Measurements from ENCODE around the gene SLC22A2. TPM values are rescaled to one million over a fixed set of nuclear protein-coding genes. Genes with fewer than 3 reads are reported as not detected.

Gene SLC22A2
- polyA plus RNA-seq, 1 experiment: not detected

DNA sequence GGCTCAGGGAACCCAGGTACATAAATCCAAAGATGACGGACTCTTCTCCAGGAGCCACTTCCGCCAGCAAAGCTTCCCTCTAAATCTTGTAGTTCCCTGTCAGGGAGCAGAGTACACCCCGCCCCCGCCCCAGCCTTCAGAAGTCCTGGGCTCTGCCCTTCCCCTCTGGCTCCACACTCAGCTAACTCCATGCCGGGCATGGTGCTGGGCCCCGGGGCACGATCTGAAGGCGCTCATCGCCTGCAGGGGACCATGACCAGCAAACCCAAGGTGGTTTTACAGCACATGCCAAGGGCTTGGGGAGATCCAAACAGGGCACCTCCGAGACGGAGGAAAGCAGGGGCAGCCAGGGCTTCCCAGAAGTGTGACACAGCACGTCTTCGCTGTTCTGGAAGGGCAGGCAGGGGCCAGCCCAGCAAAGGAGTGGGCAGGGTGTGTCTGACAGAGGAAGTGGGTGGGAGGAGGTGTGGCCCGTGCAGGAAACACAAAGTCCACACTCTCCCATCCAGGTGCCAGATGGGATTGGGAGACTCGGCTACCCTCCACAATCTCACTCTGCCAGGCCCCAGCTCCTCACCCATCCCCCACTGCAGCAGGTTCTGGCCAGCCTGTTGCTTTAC, 41.6 kb upstream of the SLC22A2 start:
- DNase-seq (ENCODE audit: low read depth): no peak
- TF ChIP-seq, protein P1, sequence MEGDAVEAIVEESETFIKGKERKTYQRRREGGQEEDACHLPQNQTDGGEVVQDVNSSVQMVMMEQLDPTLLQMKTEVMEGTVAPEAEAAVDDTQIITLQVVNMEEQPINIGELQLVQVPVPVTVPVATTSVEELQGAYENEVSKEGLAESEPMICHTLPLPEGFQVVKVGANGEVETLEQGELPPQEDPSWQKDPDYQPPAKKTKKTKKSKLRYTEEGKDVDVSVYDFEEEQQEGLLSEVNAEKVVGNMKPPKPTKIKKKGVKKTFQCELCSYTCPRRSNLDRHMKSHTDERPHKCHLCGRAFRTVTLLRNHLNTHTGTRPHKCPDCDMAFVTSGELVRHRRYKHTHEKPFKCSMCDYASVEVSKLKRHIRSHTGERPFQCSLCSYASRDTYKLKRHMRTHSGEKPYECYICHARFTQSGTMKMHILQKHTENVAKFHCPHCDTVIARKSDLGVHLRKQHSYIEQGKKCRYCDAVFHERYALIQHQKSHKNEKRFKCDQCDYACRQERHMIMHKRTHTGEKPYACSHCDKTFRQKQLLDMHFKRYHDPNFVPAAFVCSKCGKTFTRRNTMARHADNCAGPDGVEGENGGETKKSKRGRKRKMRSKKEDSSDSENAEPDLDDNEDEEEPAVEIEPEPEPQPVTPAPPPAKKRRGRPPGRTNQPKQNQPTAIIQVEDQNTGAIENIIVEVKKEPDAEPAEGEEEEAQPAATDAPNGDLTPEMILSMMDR (IDR thresholded peaks at IDR 0.05; ENCODE audit: insufficient read depth, low read depth, low read length): no peak
- CTCF ChIA-PET: no interaction called here
- H3K27me3 ChIP-seq (ENCODE audit: control insufficient read depth, insufficient read depth, low read length): no peaks in the 10 kb centered on the region
- POLR2A ChIA-PET: no interaction called here
- no peaks in the 10 kb centered on the region for H3K36me3 ChIP-seq (ENCODE audit: control insufficient read depth, insufficient read depth, low read length)
- no peak overlapping the region for H3K4me3 ChIP-seq (ENCODE audit: low read depth, low read length)

DNA sequence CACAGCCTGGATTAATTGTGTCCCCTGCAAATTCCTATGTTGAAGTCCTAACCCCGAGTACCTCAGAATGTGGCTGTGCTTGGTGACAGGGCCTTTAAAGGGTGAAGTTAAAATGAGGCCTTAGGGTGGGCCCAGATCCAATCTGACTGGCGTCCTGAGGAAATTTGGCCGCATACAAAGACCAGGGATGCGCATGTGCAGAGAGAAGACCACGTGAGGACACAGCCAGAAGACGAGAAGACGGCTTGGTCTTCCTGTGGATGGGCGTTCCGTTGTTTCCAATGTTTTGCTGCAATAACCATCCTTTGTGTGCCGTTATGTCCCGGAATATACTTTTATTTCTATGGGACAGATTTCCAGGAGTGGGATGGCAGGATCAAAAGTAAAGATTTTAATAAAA, 40.9 kb upstream of the SLC22A2 start:
- no peaks in the 10 kb centered on the region for H3K27me3 ChIP-seq (ENCODE audit: control insufficient read depth, insufficient read depth, low read length)
- ChIA-PET POLR2A (no interaction called here), CTCF (no interaction called here)
- H3K4me3 ChIP-seq (ENCODE audit: low read depth, low read length): no peak overlapping the region
- TF ChIP-seq, protein P1 (IDR thresholded peaks at IDR 0.05; ENCODE audit: insufficient read depth, low read depth, low read length): no peak
- no peak for DNase-seq (ENCODE audit: low read depth)
- H3K36me3 ChIP-seq (ENCODE audit: control insufficient read depth, insufficient read depth, low read length): no peaks in the 10 kb centered on the region

DNA sequence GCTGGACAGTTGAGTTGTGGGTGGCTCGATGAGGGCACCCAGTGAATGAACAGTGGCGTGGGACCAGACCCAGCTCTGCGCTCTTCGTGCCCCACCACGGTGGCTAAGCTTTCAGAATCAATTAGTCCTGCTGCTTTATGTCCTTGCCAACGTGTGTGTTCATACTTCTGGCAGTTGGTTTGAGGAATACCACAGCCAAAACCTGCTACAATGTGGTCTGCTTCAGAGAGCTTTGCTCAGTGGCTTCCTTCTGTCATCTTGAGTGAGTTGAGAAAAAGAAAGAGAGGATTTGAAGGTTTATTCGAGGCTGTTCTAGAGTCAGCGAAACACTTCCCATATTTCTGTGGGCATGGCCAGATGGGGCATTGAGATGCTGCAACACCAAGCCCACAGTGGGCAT, 39.5 kb upstream of the SLC22A2 start:
- no peak for DNase-seq (ENCODE audit: low read depth)
- TF ChIP-seq, protein P1 (IDR thresholded peaks at IDR 0.05; ENCODE audit: insufficient read depth, low read depth, low read length): no peak
- Histone ChIP-seq H3K27me3 (ENCODE audit: control insufficient read depth, insufficient read depth, low read length) (no peaks in the 10 kb centered on the region), H3K4me3 (ENCODE audit: low read depth, low read length) (no peak overlapping the region), H3K36me3 (ENCODE audit: control insufficient read depth, insufficient read depth, low read length) (no peaks in the 10 kb centered on the region)
- ChIA-PET CTCF (no interaction called here), POLR2A (no interaction called here)

DNA sequence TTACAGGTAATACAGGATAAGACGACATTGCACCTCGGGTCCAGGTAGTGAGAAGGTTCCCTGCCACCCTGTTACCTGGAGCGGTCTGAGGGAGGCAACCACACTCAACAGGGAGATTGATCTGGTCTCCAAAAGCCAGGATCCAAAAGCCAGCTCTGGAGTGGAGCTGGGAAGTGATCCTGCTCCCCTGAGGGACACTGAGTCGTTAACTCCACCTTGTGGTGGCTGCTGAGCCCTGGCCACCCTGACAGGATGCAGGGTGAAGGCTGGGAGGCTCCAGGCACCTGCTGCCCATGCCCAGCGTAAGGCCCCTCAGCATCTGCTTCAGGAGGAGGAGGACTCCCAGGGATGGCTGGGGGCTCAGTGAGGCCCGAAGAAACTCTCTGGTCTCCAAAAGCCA, 38.7 kb upstream of the SLC22A2 start:
- H3K27me3 ChIP-seq (ENCODE audit: control insufficient read depth, insufficient read depth, low read length): no peaks in the 10 kb centered on the region
- ChIA-PET POLR2A (no interaction called here), CTCF (no interaction called here)
- no peak for DNase-seq (ENCODE audit: low read depth)
- H3K4me3 ChIP-seq (ENCODE audit: low read depth, low read length): no peak overlapping the region
- no peaks in the 10 kb centered on the region for H3K36me3 ChIP-seq (ENCODE audit: control insufficient read depth, insufficient read depth, low read length)
- TF ChIP-seq, protein P1 (IDR thresholded peaks at IDR 0.05; ENCODE audit: insufficient read depth, low read depth, low read length): no peak

DNA sequence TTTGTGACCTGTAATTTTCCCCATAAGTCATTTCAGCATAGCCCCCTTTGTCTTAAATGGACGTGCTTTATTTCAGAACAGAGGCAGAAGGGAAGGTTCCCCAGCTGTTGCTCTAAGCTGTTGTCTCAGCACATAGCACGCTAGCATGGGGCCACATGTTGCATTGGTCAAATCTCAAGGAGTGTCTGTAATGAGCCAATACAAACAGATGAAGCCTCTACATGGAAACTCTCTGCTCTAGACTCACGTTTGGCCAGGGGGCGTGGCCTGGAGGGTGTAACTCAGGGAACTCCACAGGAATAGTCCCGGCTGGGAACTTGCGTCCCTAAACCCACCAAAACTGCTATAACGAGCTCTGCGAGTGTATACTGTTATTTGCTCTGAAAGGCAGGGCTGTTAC, 35.2 kb upstream of the SLC22A2 start:
- ChIA-PET CTCF (no interaction called here), POLR2A (no interaction called here)
- H3K27me3 ChIP-seq (ENCODE audit: control insufficient read depth, insufficient read depth, low read length): no peaks in the 10 kb centered on the region
- H3K4me3 ChIP-seq (ENCODE audit: low read depth, low read length): no peak overlapping the region
- no peak for DNase-seq (ENCODE audit: low read depth)
- H3K36me3 ChIP-seq (ENCODE audit: control insufficient read depth, insufficient read depth, low read length): no peaks in the 10 kb centered on the region
- TF ChIP-seq, protein P1 (IDR thresholded peaks at IDR 0.05; ENCODE audit: insufficient read depth, low read depth, low read length): no peak

All from BJ (cell line).